Epithelial cell of esophagus (primary cell): ENCODE measurements around the gene RPS10.
A peak's percentile ranks its signal among the peaks of the same experiment; 100 is the strongest.
"Not testable (repeated sequence)": the region's sequence is repeated elsewhere in the genome, so short reads cannot be mapped to it uniquely, and the experiment has no call there.

ENCODE experiments used
- DNase-seq: peaks from one replicate; pipeline ENCODE4 v3.0.0; 2010; ENCODE audit warnings: low read depth
- H3K4me3 ChIP-seq: 2 replicates; pipeline ENCODE4 v1.5.1; 2011; ENCODE audit warnings: mild to moderate bottlenecking, low read length, control low read depth
- TF ChIP-seq, protein P1 (sequence below): IDR thresholded peaks from 2 replicates; pipeline ENCODE4 v1.5.1; 2011; ENCODE audit warnings: low read depth, mild to moderate bottlenecking, low read length, control low read depth, inconsistent platforms; ENCODE audit not compliant: insufficient read depth; ENCODE audit errors: missing control alignments

Gene RPS10

DNA sequence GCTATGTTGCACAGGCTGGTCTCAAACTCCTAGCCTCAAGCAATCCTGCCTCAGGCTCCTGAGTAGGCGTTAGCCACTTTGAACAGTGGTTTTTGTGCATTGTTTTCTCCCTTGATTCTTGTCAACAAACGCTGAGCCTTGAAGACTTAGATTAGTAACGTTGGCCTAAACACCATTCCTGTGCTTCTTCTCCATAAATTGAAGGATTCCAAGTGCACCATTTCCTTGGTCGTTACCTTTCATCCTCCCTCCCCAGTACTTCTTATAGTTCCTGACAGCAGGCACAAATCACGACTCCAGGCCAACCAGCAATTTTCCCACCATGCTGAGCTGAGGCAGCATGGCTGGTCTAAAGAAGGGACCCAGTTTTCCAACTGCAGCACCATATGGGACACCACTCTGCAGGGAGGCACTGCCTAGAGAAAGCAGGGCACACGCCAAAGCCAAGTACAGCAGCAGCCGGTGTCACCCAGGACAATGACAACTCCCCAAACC is 8.9 kb downstream of the RPS10 start:
- no peak overlapping the region for H3K4me3 ChIP-seq
- DNase-seq = no peak
- TF ChIP-seq, protein P1, sequence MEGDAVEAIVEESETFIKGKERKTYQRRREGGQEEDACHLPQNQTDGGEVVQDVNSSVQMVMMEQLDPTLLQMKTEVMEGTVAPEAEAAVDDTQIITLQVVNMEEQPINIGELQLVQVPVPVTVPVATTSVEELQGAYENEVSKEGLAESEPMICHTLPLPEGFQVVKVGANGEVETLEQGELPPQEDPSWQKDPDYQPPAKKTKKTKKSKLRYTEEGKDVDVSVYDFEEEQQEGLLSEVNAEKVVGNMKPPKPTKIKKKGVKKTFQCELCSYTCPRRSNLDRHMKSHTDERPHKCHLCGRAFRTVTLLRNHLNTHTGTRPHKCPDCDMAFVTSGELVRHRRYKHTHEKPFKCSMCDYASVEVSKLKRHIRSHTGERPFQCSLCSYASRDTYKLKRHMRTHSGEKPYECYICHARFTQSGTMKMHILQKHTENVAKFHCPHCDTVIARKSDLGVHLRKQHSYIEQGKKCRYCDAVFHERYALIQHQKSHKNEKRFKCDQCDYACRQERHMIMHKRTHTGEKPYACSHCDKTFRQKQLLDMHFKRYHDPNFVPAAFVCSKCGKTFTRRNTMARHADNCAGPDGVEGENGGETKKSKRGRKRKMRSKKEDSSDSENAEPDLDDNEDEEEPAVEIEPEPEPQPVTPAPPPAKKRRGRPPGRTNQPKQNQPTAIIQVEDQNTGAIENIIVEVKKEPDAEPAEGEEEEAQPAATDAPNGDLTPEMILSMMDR = no peak

DNA sequence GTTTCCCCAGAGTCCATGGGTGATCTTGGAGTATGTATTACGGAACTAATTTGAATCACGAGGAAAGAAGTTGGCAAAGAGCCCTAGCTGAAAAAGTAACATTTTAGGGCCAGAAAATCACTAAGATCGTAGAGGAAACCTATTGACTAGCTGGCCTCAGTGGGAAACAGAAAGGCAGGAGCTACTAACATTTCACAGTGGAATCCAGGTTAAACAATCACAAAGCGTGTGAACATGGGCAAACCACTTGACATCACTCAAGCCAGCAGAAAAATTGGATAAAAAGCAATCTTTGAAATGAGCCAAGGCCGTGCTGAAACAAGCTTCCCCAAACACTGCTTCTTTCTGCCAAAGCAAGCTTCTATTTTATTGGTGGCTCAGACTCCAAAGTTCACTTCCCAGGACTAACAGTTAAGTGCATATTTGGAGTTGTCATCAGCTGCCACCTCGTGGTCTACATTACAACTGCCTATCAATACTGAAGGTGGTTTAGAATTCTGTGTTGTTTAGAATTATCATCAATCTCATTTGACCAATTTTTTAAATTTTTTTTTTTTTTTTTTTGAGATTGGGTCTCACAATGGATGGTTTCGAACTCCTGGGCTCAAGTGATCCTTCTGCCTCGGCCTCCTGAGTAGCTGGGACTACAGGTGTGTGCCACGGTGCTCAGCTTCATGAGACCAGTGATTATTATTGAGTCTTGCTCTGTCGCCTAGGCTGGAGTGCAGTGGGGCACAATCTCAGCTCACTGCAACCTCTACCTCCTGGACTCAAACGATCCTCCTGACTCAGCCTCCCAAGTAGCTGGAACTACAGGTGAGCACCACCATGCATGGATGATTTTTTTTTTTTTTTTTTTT is 10.6 kb downstream of the RPS10 start:
- TF ChIP-seq, protein P1 = peak; percentile 71
- no peak overlapping the region for H3K4me3 ChIP-seq
- peak; percentile 71 for DNase-seq

DNA sequence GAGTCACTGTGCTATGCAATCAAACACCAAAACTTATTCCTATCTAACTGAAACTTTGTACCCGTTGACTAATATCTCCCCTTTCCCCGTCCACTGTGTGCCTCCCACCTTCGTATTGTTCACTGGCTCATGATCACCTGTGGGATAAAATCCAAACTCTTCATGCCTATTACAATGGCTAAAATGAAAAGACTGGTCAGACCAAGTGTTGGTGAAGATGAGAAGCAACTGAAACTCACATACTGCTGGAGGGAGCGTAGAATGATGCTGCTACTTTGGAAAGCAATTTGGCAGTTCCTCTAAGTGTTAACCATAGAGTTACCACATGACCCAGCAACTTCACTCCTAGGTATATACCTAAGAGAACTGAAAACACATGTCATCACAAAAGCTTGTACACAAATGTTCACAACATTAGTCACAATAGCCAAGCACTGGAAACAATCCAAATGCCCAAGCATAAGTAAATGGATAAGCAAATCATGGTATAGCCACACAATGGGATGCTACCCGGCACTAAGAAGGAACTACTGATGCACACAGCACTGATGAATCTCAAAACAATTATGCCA is 13.1 kb downstream of the RPS10 start:
- no peak overlapping the region for H3K4me3 ChIP-seq
- peak; percentile 92 for DNase-seq
- TF ChIP-seq, protein P1 = no peak

- no peak for DNase-seq
- TF ChIP-seq, protein P1 = no peak
- H3K4me3 ChIP-seq = no peak overlapping the region
These were observed 13.9 kb downstream of the RPS10 start for GRCh38 chr6:34412016-34412415.

GRCh38 chr6:34407915-34408314 is 18.0 kb downstream of the RPS10 start:
- DNase-seq, H3K4me3 ChIP-seq: not testable (repeated sequence)

DNA sequence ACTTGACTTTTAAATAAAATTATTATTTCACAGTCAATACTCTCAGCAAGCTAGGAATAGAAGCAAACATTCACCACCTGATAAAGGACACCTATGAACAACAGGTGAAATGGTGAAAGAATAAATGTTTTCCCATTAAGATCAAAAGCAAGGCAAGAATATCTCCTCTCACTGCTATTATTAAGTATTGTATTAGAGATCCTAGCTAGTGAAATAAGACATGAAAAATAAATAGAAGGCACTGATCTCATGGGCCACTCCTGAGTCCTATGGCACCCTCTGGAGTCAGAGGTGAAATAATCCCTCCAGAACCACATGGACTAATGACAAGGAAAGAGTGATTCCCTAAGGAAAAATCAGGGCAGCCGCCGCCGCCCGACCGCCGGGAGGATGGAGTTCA is 29.4 kb downstream of the RPS10 start:
- TF ChIP-seq, protein P1 = no peak
- no peak overlapping the region for H3K4me3 ChIP-seq
- DNase-seq = no peak

- TF ChIP-seq, protein P1 = no peak
- H3K4me3 ChIP-seq = no peak overlapping the region
These were observed 31.9 kb downstream of the RPS10 start for GRCh38 chr6:34393966-34394305.

More at GRCh38 chr6:34393966-34394305, 31.9 kb downstream of the RPS10 start:
- no peak for DNase-seq
